Measurements from ENCODE around the gene SARDH. TPM values are rescaled to one million over a fixed set of nuclear protein-coding genes. Genes with fewer than 3 reads are reported as not detected.

SARDH gene
- total RNA-seq, 1 donor from 2014 or later, result 1.2 TPM

DNA sequence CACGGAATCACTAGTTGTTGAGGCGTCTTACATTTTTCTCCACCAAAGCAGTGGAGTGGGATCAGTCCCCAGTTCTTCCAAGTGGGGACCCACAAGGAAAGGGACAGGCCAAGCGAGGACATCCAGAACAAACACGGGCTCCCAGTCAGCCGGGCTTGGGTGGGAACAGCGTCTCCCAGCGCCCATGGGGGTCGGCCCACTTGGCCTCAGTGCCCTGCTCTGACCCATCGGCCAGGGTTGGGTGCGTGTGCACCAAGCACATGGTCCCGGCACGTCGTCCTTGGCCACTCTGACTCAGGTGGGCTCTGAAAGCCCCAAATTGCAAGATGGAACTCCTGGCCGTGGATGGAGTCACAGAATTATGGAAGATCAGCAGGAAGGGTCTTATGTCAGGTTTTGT is 64.1 kb downstream of the SARDH start:
- H3K27me3 Mint-ChIP-seq (ENCODE audit: low read depth), result peaks cover 12% of the 10 kb centered on the region
- H3K4me3 Mint-ChIP-seq (ENCODE audit: unreplicated experiment), result no peak overlapping the region
- TF ChIP-seq, protein P1, sequence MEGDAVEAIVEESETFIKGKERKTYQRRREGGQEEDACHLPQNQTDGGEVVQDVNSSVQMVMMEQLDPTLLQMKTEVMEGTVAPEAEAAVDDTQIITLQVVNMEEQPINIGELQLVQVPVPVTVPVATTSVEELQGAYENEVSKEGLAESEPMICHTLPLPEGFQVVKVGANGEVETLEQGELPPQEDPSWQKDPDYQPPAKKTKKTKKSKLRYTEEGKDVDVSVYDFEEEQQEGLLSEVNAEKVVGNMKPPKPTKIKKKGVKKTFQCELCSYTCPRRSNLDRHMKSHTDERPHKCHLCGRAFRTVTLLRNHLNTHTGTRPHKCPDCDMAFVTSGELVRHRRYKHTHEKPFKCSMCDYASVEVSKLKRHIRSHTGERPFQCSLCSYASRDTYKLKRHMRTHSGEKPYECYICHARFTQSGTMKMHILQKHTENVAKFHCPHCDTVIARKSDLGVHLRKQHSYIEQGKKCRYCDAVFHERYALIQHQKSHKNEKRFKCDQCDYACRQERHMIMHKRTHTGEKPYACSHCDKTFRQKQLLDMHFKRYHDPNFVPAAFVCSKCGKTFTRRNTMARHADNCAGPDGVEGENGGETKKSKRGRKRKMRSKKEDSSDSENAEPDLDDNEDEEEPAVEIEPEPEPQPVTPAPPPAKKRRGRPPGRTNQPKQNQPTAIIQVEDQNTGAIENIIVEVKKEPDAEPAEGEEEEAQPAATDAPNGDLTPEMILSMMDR (IDR thresholded peaks at IDR 0.05), result no peak
- DNase-seq (ENCODE audit: low spot score), result no peak
- peaks cover 3% of the 10 kb centered on the region for H3K9me3 Mint-ChIP-seq (ENCODE audit: low read depth)
- H3K4me1 Mint-ChIP-seq (ENCODE audit: low read depth), result peaks cover 11% of the 10 kb centered on the region
- no peaks in the 10 kb centered on the region for H3K36me3 Mint-ChIP-seq (ENCODE audit: low read depth)
- no peak overlapping the region for H3K27ac Mint-ChIP-seq (ENCODE audit: unreplicated experiment)

DNA sequence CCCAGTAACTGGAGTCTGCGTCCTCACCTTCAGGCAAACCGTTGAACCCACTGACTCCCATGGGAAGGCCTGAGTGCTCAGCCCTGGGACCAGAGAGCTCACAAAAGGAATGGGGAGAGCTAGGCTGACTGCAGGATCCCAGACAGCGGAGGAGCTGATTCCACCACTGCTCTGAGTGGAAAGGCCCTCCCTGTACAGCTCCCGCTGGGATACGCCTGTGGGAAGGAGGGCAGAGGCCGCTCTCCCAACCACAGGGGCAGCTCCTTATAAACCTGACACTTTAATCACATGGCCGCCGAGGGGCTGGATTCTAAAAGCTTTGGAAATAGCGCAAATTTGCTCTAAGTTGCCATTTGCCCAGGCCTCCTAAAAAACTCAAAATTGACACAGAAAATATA is 64.9 kb downstream of the SARDH start:
- Mint-ChIP-seq H3K4me1 (ENCODE audit: low read depth) (peaks cover 11% of the 10 kb centered on the region), H3K4me3 (ENCODE audit: unreplicated experiment) (no peak overlapping the region), H3K27me3 (ENCODE audit: low read depth) (peaks cover 12% of the 10 kb centered on the region), H3K9me3 (ENCODE audit: low read depth) (peaks cover 3% of the 10 kb centered on the region), H3K27ac (ENCODE audit: unreplicated experiment) (no peak overlapping the region), H3K36me3 (ENCODE audit: low read depth) (no peaks in the 10 kb centered on the region)
- TF ChIP-seq, protein P1 (IDR thresholded peaks at IDR 0.05), result no peak
- peak; percentile 46 for DNase-seq (ENCODE audit: low spot score)

DNA sequence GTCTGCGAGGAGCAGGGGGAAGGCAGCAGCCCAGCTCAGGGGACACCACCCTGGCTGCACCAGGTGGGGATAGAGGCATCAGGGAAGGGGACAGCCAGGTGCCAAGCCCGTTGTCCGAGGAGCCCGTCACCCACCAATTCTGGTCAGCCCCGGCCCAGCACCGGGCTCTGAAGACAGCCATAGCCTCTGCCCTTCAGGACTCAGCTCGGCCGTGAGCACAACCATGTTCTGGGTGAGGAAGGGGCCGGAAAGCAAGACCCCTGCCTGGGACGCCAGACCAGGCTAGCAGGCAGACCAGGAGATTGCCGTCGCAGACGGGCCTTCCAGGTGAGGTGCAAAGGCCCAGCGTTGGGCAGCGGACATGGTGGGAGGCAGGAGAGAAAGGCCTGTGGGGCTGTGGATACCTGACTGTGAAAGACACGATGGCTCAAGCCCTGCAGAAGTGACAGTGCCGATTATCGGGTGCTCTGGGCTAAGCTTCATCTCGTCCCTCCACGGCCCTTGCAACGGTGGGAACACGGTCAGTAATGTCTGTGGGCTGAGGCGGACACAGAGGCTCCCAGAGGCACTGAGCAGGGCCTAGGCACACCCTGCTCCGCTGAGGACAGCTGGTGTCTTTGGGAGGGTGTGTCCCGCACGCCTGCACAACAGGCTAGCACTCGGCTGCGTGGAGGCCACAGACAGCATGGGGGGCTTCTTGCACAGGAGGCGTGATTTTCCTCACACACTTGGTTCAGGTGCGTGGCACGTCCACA is 65.5 kb downstream of the SARDH start:
- Mint-ChIP-seq H3K27ac (ENCODE audit: unreplicated experiment) (no peak overlapping the region), H3K36me3 (ENCODE audit: low read depth) (no peaks in the 10 kb centered on the region), H3K4me1 (ENCODE audit: low read depth) (peaks cover 11% of the 10 kb centered on the region), H3K9me3 (ENCODE audit: low read depth) (peaks cover 3% of the 10 kb centered on the region), H3K27me3 (ENCODE audit: low read depth) (peaks cover 12% of the 10 kb centered on the region), H3K4me3 (ENCODE audit: unreplicated experiment) (no peak overlapping the region)
- TF ChIP-seq, protein P1 (IDR thresholded peaks at IDR 0.05), result no peak
- DNase-seq (ENCODE audit: low spot score), result no peak

DNA sequence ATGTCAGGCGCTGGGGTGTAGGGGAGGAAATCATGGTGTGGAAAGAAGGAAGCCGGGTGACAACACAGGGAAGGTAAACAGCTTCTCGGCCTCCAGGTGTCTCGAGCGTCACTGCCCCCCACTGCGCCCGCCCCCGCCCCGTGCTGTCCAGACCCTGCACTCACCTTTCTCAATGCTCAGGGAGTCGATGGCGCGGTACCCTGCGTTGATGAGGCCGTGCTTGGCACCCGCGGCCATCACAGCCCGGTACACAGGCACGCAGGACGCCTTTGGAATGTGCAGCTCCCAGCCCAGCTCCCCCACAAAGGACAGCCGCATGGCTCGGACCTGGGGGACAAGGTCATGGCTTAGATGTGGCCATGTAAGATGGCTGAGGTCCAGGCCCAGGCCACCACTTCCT is 66.8 kb downstream of the SARDH start:
- no peak overlapping the region for H3K4me3 Mint-ChIP-seq (ENCODE audit: unreplicated experiment)
- H3K4me1 Mint-ChIP-seq (ENCODE audit: low read depth), result peaks cover 9% of the 10 kb centered on the region
- DNase-seq (ENCODE audit: low spot score), result no peak
- H3K27me3 Mint-ChIP-seq (ENCODE audit: low read depth), result peaks cover 7% of the 10 kb centered on the region
- TF ChIP-seq, protein P1 (IDR thresholded peaks at IDR 0.05), result no peak
- peaks cover 3% of the 10 kb centered on the region for H3K9me3 Mint-ChIP-seq (ENCODE audit: low read depth)
- H3K36me3 Mint-ChIP-seq (ENCODE audit: low read depth), result no peaks in the 10 kb centered on the region
- no peak overlapping the region for H3K27ac Mint-ChIP-seq (ENCODE audit: unreplicated experiment)

DNA sequence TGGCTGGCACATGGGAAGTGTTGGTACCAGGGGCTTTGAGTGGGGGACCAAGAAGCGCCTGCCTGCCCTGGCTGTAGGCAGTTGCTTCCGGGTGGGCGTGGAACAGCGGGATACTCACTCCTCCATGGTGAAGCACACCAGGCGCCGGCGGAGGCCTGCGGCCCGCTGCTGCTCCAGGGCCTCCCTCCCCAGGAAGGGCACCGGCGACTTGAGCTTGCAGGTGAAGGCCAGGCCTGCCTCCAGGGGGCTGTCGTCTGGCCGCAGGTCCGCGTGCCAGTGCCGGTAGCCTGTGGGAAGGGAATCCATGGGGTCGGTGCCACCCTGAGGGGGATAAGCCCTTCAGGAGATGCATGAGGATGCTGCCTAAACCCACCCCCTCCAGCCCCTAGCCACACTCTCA is 67.7 kb downstream of the SARDH start:
- H3K4me1 Mint-ChIP-seq (ENCODE audit: low read depth), result peaks cover 7% of the 10 kb centered on the region
- H3K27ac Mint-ChIP-seq (ENCODE audit: unreplicated experiment), result no peak overlapping the region
- H3K36me3 Mint-ChIP-seq (ENCODE audit: low read depth), result no peaks in the 10 kb centered on the region
- peaks cover 5% of the 10 kb centered on the region for H3K27me3 Mint-ChIP-seq (ENCODE audit: low read depth)
- TF ChIP-seq, protein P1 (IDR thresholded peaks at IDR 0.05), result no peak
- peaks cover 3% of the 10 kb centered on the region for H3K9me3 Mint-ChIP-seq (ENCODE audit: low read depth)
- no peak overlapping the region for H3K4me3 Mint-ChIP-seq (ENCODE audit: unreplicated experiment)
- no peak for DNase-seq (ENCODE audit: low spot score)

Measured in chondrocyte (in vitro differentiated cells).